Endothelial cell of umbilical vein (primary cell): ENCODE results near the gene COMMD2. TPM values are rescaled to one million over a fixed set of nuclear protein-coding genes. Genes with fewer than 3 reads are reported as not detected.

Experiments
- BruUV-seq: library from RNA; stranded (reverse); fragments of 400-500 nt; replicated peaks from 2 replicates; lab custom pipeline; 2021; lab: Mats Ljungman, UMichigan
- CTCF ChIA-PET: fragments of 300-600, 350-600 bp; sonication (Branson Sonifier 250); formaldehyde crosslinking; loops from one replicate; lab custom pipeline; 2021; ENCODE audit warnings: antibody characterized with exemption, inconsistent platforms; lab: Charles Lee
- POLR2A ChIA-PET: fragments of 300-600, 350-600 bp; sonication (Branson Sonifier 250); formaldehyde crosslinking; loops from one replicate; lab custom pipeline; 2021; ENCODE audit warnings: antibody characterized with exemption, inconsistent platforms; lab: Charles Lee
- DNase-seq: peaks from one replicate; pipeline ENCODE4 v3.0.0-alpha.2; 2011; ENCODE audit warnings: low read depth, low spot score
- FAIRE-seq: peaks from 2 replicates; lab custom pipeline; 2011; peaks lifted over from hg19 to GRCh38; lab: Jason Lieb, UNC
- H2AFZ ChIP-seq: 2 replicates; pipeline ENCODE4 v1.6.0; 2012; ENCODE audit warnings: low read depth, low read length, control low read depth, inconsistent platforms
- H3K27ac ChIP-seq: 2 replicates; pipeline ENCODE4 v1.5.1; 2011; ENCODE audit warnings: low read depth, mild to moderate bottlenecking, control low read depth, low read length, moderate library complexity; ENCODE audit not compliant: insufficient read depth
- H3K27me3 ChIP-seq, 2 experiments: 2 replicates each; pipeline versions ENCODE4 v1.6.0 to v1.6.1; 2011; ENCODE audit warnings: low read length in 2 of 2, mixed read lengths in 1 of 2; ENCODE audit not compliant: control insufficient read depth in 2 of 2, insufficient read depth in 2 of 2
- H3K36me3 ChIP-seq, 2 experiments: 2 replicates in 1 of 2; 3 replicates in 1 of 2; pipeline ENCODE4 v1.5.1; 2011; ENCODE audit warnings: low read length in 2 of 2, mild to moderate bottlenecking in 1 of 2, moderate library complexity in 1 of 2; ENCODE audit not compliant: control insufficient read depth in 2 of 2, insufficient read depth in 2 of 2; ENCODE audit errors: extremely low read depth in 1 of 2
- H3K4me1 ChIP-seq: 3 replicates; pipeline ENCODE4 v1.5.1; 2011; ENCODE audit warnings: mild to moderate bottlenecking, low read length; ENCODE audit not compliant: control insufficient read depth, insufficient read depth; ENCODE audit errors: extremely low read depth
- H3K4me2 ChIP-seq: 2 replicates; pipeline ENCODE4 v1.6.1; 2011; ENCODE audit warnings: low read length, control low read depth, mixed read lengths; ENCODE audit not compliant: insufficient read depth
- H3K4me3 ChIP-seq, 3 experiments: fragments of 200-600 bp in 1 of 3; sonication (generic), shearing (Covaris generic) in 1 of 3; replicated peaks in 1 of 3; 2 replicates each; pipeline ENCODE4 v1.5.1; 2011 to 2016; ENCODE audit warnings: control low read depth in 3 of 3, low read length in 3 of 3, mild to moderate bottlenecking in 2 of 3, inconsistent platforms in 1 of 3, low read depth in 1 of 3, moderate library complexity in 1 of 3; ENCODE audit not compliant: insufficient read depth in 1 of 3
- H3K79me2 ChIP-seq: 2 replicates; pipeline ENCODE4 v1.6.0; 2012; ENCODE audit warnings: low read length, inconsistent platforms; ENCODE audit not compliant: control insufficient read depth, insufficient read depth
- H3K9ac ChIP-seq: replicated peaks from 2 replicates; pipeline ENCODE3; 2011; ENCODE audit warnings: low read length, control low read depth; ENCODE audit not compliant: insufficient read depth; ENCODE audit errors: extremely low read depth
- H3K9me1 ChIP-seq: replicated peaks from 3 replicates; pipeline ENCODE4 v1.6.0; 2011; ENCODE audit warnings: mild to moderate bottlenecking, low read length; ENCODE audit not compliant: control insufficient read depth, insufficient read depth; ENCODE audit errors: extremely low read depth
- H3K9me3 ChIP-seq: replicated peaks from 2 replicates; pipeline ENCODE4 v1.5.1; 2012; ENCODE audit warnings: low read length, inconsistent platforms; ENCODE audit not compliant: control insufficient read depth, insufficient read depth
- H4K20me1 ChIP-seq: replicated peaks from 2 replicates; pipeline ENCODE3; 2011; ENCODE audit warnings: mild to moderate bottlenecking, low read length; ENCODE audit not compliant: control insufficient read depth, insufficient read depth; ENCODE audit errors: extremely low read depth
- CTCF ChIP-seq, 2 donors: IDR thresholded peaks; 1 replicate in 1 of 2; 2 replicates in 1 of 2; pipeline ENCODE4 v1.5.1; 2011; ENCODE audit warnings: low read length in 2 of 2, mild to moderate bottlenecking in 2 of 2, moderate library complexity in 2 of 2, control low read depth in 1 of 2, inconsistent platforms in 1 of 2, low read depth in 1 of 2; ENCODE audit not compliant: insufficient read depth in 1 of 2; ENCODE audit errors: extremely low read depth in 1 of 2
- EZH2 ChIP-seq: IDR thresholded peaks from 2 replicates; pipeline ENCODE4 v1.6.1; 2012; ENCODE audit warnings: borderline replicate concordance, low read depth, mild to moderate bottlenecking, moderate library complexity, low read length, inconsistent platforms; ENCODE audit not compliant: severe bottlenecking
- FOS ChIP-seq: IDR thresholded peaks from 2 replicates; pipeline ENCODE4 v1.6.1; 2011; ENCODE audit warnings: mild to moderate bottlenecking, low read length, moderate library complexity, borderline replicate concordance; ENCODE audit not compliant: insufficient read depth
- dilution Hi-C: fragments of 300-500 bp; cut with MboI; formaldehyde crosslinking; loops from one replicate; pipeline ENCODE4 v1.15.0; 2019; ENCODE audit warnings: low sequenced_read_pairs; ENCODE audit not compliant: extremely low pct_ligation_motif_present
- intact Hi-C: fragments of 100-400 bp; cut with micrococcal nuclease; formaldehyde crosslinking; loops from one replicate; pipeline ENCODE4 v1.10.0; 2022
- polyA plus RNA-seq, 4 experiments: library from polyadenylated mRNA; depleted of rRNA in 3 of 4; stranded (reverse) in 3 of 4; unstranded in 1 of 4; fragments of >200 nt; gene quantifications; 2 replicates each; pipeline versions ENCODE4 v1.2.1 to v1.2.3, GENCODE V29; 2011 to 2012; ENCODE audit warnings: missing spikeins in 1 of 4
- total RNA-seq: library from RNA; stranded (reverse); gene quantifications from 2 replicates; pipeline ENCODE4 v1.2.3, GENCODE V29; 2021

The COMMD2 gene
- total and polyA plus RNA-seq, 2 donors (not counting 3 experiments of a cell fraction or from before 2014, with no cell fraction given): 18.3 to 51.0 TPM

- Histone ChIP-seq H3K79me2 (no peaks in the 10 kb centered on the region), H3K4me1 (no peaks in the 10 kb centered on the region), H3K27me3 (no peaks in the 10 kb centered on the region), H3K36me3 (no peaks in the 10 kb centered on the region), H3K4me2 (no peak overlapping the region), H3K27ac (no peak overlapping the region), H2AFZ (no peak overlapping the region), H3K9ac (no peak overlapping the region), H3K9me1 (no peaks in the 10 kb centered on the region), H4K20me1 (no peaks in the 10 kb centered on the region), H3K4me3 (no peak overlapping the region), H3K9me3 (no peaks in the 10 kb centered on the region)
- ChIA-PET POLR2A (no interaction called here), CTCF (interaction anchor here (1.1 kb wide), 1 partner anchor 68 kb away, joined by 3 read pairs; no protein-coding TSS in a partner anchor)
- TF ChIP-seq CTCF (IDR thresholded peaks at IDR 0.05; ENCODE audit: extremely low read depth in 1 of 2, insufficient read depth in 1 of 2, low read depth in 1 of 2, low read length in 2 of 2): no peak
- no peak for TF ChIP-seq FOS
- no peak for TF ChIP-seq EZH2
- no peak for FAIRE-seq
- no TSS peak for BruUV-seq
- intact Hi-C loops: no loop called here
- dilution Hi-C loops: no loop called here
- no peak for DNase-seq
These were observed 49.4 kb upstream of the COMMD2 start for GRCh38 chr3:149801639-149802038.

DNA sequence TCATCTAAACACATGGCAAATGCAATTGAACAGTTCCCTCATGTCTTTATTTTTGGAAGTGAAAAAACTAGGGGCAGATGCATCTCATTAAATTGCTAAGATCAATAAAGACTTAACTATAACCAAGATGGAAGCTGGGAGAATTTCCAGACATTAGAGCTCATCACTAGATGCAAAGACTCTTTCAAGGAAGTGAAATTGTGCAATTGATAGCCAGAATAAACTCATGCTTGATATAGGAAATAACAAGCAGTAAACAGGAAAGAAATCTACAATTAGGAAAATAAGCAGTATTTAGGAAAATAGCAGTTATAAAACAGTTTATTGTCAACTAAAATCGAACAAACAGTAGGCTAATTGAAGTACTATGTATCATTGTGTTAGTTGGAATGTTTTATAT, 48.9 kb upstream of the COMMD2 start:
- H3K27ac ChIP-seq: no peak overlapping the region
- DNase-seq (no peak), FAIRE-seq (no peak)
- no peaks in the 10 kb centered on the region for H4K20me1 ChIP-seq
- no peaks in the 10 kb centered on the region for H3K27me3 ChIP-seq
- H3K9me3 ChIP-seq: no peaks in the 10 kb centered on the region
- no peak overlapping the region for H3K4me3 ChIP-seq
- no peaks in the 10 kb centered on the region for H3K9me1 ChIP-seq
- intact Hi-C loops (no loop called here), dilution Hi-C loops (no loop called here)
- CTCF ChIA-PET: interaction anchor here (1.1 to 1.4 kb wide), 2 partner anchors 30 to 67 kb away, joined by 3 to 4 read pairs; no protein-coding TSS in a partner anchor
- no peaks in the 10 kb centered on the region for H3K4me1 ChIP-seq
- H3K9ac ChIP-seq: no peak overlapping the region
- H3K4me2 ChIP-seq: no peak overlapping the region
- no peak for TF ChIP-seq CTCF (IDR thresholded peaks at IDR 0.05; ENCODE audit: extremely low read depth in 1 of 2, insufficient read depth in 1 of 2, low read depth in 1 of 2, low read length in 2 of 2)
- POLR2A ChIA-PET: no interaction called here
- H3K36me3 ChIP-seq: no peaks in the 10 kb centered on the region
- no peaks in the 10 kb centered on the region for H3K79me2 ChIP-seq
- BruUV-seq: no TSS peak
- H2AFZ ChIP-seq: no peak overlapping the region
